ENCODE measurements around the gene ZNF774. TPM values are rescaled to one million over a fixed set of nuclear protein-coding genes. Genes with fewer than 3 reads are reported as not detected.
A peak's percentile ranks its signal among the peaks of the same experiment; 100 is the strongest.
"Not testable (repeated sequence)": the region's sequence is repeated elsewhere in the genome, so short reads cannot be mapped to it uniquely, and the experiment has no call there.

ZNF774 gene
- total RNA-seq, 2 experiments from 2014 or later: 0.60 to 1.6 TPM

DNA sequence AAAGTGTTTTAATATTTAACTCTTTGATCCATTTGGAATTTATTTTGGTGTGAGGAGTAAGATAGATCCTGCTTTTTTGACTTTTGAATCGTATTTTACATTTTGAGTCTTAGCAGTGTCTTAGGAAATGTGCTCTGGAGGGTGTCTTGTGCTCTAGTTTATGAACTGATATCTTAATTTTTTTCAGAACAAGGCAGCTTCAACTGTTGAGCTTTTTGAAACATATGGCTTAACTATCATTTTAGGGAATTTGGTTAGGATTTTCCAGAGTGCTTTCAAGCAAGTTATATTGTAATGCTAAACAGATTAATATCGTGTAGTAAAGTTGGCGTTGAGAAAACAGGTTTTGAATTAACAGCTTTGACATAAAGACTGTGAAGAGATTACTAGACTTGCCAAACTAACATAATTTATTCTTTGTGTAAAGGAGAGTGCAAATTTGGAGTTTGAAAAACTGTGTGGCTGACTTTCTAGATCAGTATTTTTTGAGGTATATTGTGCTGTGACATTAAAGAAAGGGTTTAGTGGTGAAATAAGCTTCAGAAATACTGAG lies 53.0 kb downstream of the ZNF774 start:
- no peak overlapping the region for H3K27ac Mint-ChIP-seq
- CTCF ChIA-PET: interaction anchor here (1.2 to 7.4 kb wide), 2 partner anchors 43 to 85 kb away, joined by 4 to 36 read pairs; no protein-coding TSS in a partner anchor
- H3K4me3 Mint-ChIP-seq: no peak overlapping the region
- H3K27me3 Mint-ChIP-seq (ENCODE audit: low read depth): no peaks in the 10 kb centered on the region
- no peaks in the 10 kb centered on the region for H3K9me3 Mint-ChIP-seq (ENCODE audit: insufficient read depth)
- H3K4me1 Mint-ChIP-seq (ENCODE audit: low read depth): peaks cover 82% of the 10 kb centered on the region
- POLR2A ChIA-PET: no interaction called here
- DNase-seq: no peak
- H3K36me3 Mint-ChIP-seq (ENCODE audit: low read depth): peaks cover 53% of the 10 kb centered on the region
- ATAC-seq: no peak

DNA sequence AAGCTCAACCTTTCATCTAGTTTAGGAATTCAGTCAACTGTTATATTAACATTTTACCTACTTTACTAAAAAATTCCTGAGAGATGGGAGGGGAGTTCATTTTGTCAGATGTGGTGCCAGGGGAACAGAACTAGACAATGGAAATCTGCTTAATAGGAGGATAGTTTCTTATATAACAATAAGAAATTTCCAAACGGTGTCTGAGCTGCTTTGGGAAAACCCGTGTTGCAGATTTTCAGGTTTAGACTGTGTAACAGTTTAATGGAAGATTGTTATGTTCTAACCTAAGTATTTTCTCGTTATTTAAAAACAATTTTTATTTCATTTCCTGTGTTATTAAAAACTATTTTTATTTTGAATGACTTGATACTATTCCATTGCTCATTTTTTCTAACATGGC lies 55.3 kb downstream of the ZNF774 start:
- Mint-ChIP-seq H3K4me1 (ENCODE audit: low read depth) (peaks cover 78% of the 10 kb centered on the region), H3K27me3 (ENCODE audit: low read depth) (no peaks in the 10 kb centered on the region), H3K36me3 (ENCODE audit: low read depth) (peaks cover 50% of the 10 kb centered on the region), H3K4me3 (no peak overlapping the region), H3K27ac (peak overlapping the region; percentile 86), H3K9me3 (ENCODE audit: insufficient read depth) (no peaks in the 10 kb centered on the region)
- no peak for ATAC-seq
- POLR2A ChIA-PET: interaction anchor here (0.7 to 2.4 kb wide), 6 partner anchors 12 to 45 kb away, joined by 3 to 18 read pairs (median 4); partner anchors contain the start of gene IQGAP1
- CTCF ChIA-PET: interaction anchor here (0.9 to 2.1 kb wide), 8 partner anchors 12 to 526 kb away, joined by 3 to 11 read pairs (median 4); partner anchors contain the start of gene IQGAP1
- no peak for DNase-seq

GRCh38 chr15:90407871-90408317 lies 55.8 kb downstream of the ZNF774 start:
- H3K9me3 Mint-ChIP-seq (ENCODE audit: insufficient read depth): no peaks in the 10 kb centered on the region
- peak overlapping the region; percentile 53 for H3K4me3 Mint-ChIP-seq
- H3K27ac Mint-ChIP-seq: peak overlapping the region; percentile 86
- peak; percentile 69 for DNase-seq
- ChIA-PET POLR2A (interaction anchor here (0.7 to 2.4 kb wide), 6 partner anchors 12 to 46 kb away, joined by 3 to 18 read pairs (median 4); partner anchors contain the start of gene IQGAP1), CTCF (interaction anchor here (0.9 to 2.1 kb wide), 7 partner anchors 11 to 525 kb away, joined by 3 to 11 read pairs (median 5); no protein-coding TSS in a partner anchor)
- peaks cover 81% of the 10 kb centered on the region for H3K4me1 Mint-ChIP-seq (ENCODE audit: low read depth)
- no peaks in the 10 kb centered on the region for H3K27me3 Mint-ChIP-seq (ENCODE audit: low read depth)
- ATAC-seq: peak; percentile 93
- H3K36me3 Mint-ChIP-seq (ENCODE audit: low read depth): peaks cover 48% of the 10 kb centered on the region

GRCh38 chr15:90408657-90409056 lies 56.6 kb downstream of the ZNF774 start:
- ATAC-seq (no peak), DNase-seq (no peak)
- Mint-ChIP-seq H3K9me3 (ENCODE audit: insufficient read depth) (no peaks in the 10 kb centered on the region), H3K36me3 (ENCODE audit: low read depth) (peaks cover 44% of the 10 kb centered on the region), H3K27ac (peak overlapping the region; percentile 86), H3K27me3 (ENCODE audit: low read depth) (no peaks in the 10 kb centered on the region), H3K4me1 (ENCODE audit: low read depth) (peaks cover 86% of the 10 kb centered on the region), H3K4me3 (peak overlapping the region; percentile 53)
- CTCF ChIA-PET: interaction anchor here (1.4 to 1.9 kb wide), 3 partner anchors 11 to 46 kb away, joined by 5 to 7 read pairs (median 7); no protein-coding TSS in a partner anchor
- POLR2A ChIA-PET: interaction anchor here (1.1 to 2.4 kb wide), 2 partner anchors 20 to 31 kb away, joined by 3 to 18 read pairs; partner anchors contain the start of gene IQGAP1

DNA sequence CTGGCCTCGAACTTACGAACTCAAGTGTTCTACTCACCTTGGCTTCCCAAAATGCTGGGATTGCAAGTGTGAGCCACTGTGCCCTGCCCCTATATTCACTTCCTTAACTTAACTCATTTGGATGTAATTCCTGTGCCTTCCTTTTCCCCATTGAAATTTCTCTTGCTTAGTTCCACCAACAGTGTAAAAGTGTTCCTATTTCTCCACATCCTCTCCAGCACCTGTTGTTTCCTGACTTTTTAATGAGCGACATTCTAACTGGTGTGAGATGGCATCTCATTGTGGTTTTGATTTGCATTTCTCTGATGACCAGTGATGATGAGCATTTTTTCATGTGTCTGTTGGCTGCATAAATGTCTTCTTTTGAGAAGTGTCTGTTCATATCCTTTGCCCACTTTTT lies 57.5 kb downstream of the ZNF774 start:
- not testable (repeated sequence) for H3K4me3 Mint-ChIP-seq
- H3K27ac Mint-ChIP-seq: peak overlapping the region; percentile 66
- H3K36me3 Mint-ChIP-seq (ENCODE audit: low read depth): peaks cover 40% of the 10 kb centered on the region

GRCh38 chr15:90410316-90410715 lies 58.2 kb downstream of the ZNF774 start:
- ATAC-seq; CTCF ChIA-PET; POLR2A ChIA-PET; H3K27ac Mint-ChIP-seq; DNase-seq; H3K9me3 Mint-ChIP-seq (ENCODE audit: insufficient read depth); H3K4me3 Mint-ChIP-seq; H3K27me3 Mint-ChIP-seq (ENCODE audit: low read depth): not testable (repeated sequence)
- Mint-ChIP-seq H3K36me3 (ENCODE audit: low read depth) (peaks cover 39% of the 10 kb centered on the region), H3K4me1 (ENCODE audit: low read depth) (peaks cover 87% of the 10 kb centered on the region)

More for the DNA sequence above, 57.5 kb downstream of the ZNF774 start:
- POLR2A ChIA-PET; H3K9me3 Mint-ChIP-seq (ENCODE audit: insufficient read depth); H3K27me3 Mint-ChIP-seq (ENCODE audit: low read depth); CTCF ChIA-PET; DNase-seq; ATAC-seq: not testable (repeated sequence)
- peaks cover 88% of the 10 kb centered on the region for H3K4me1 Mint-ChIP-seq (ENCODE audit: low read depth)

GRCh38 chr15:90411176-90411575 lies 59.1 kb downstream of the ZNF774 start:
- ChIA-PET POLR2A (no interaction called here), CTCF (interaction anchor here (1.6 kb wide), 1 partner anchor 49 kb away, joined by 6 read pairs; no protein-coding TSS in a partner anchor)
- Mint-ChIP-seq H3K27me3 (ENCODE audit: low read depth) (no peaks in the 10 kb centered on the region), H3K4me1 (ENCODE audit: low read depth) (peaks cover 84% of the 10 kb centered on the region), H3K27ac (no peak overlapping the region), H3K4me3 (no peak overlapping the region), H3K36me3 (ENCODE audit: low read depth) (peaks cover 47% of the 10 kb centered on the region), H3K9me3 (ENCODE audit: insufficient read depth) (no peaks in the 10 kb centered on the region)
- no peak for ATAC-seq
- DNase-seq: no peak

Other genes starting within 250 kb of the ZNF774 start
- gene IDH2, start 249.8 kb upstream of the ZNF774 start, total RNA-seq: 100 to 1,000 TPM; 291 to 301 TPM
- 10 to 100 TPM in 1 of 2 experiments, 1 to 10 TPM in 1; 8.6 to 11.2 TPM for gene SEMA4B, start 151.0 kb upstream of the ZNF774 start, total RNA-seq
- gene CIB1, start 118.3 kb upstream of the ZNF774 start, total RNA-seq: 100 to 1,000 TPM in 1 of 2 experiments, 10 to 100 TPM in 1; 92.4 to 102 TPM
- 10 to 100 TPM; 10.0 to 12.1 TPM for gene GDPGP1, start 118.1 kb upstream of the ZNF774 start, total RNA-seq
- gene TTLL13, start 102.7 kb upstream of the ZNF774 start, total RNA-seq: 1 to 10 TPM in 1 of 2 experiments, not detected in 1; 1.3 TPM
- 10 to 100 TPM; 29.7 to 29.8 TPM for gene NGRN, start 86.6 kb upstream of the ZNF774 start, total RNA-seq
- gene IQGAP1, start 36.0 kb downstream of the ZNF774 start, total RNA-seq: 100 to 1,000 TPM; 249 to 257 TPM
- gene CRTC3, start 177.6 kb downstream of the ZNF774 start, total RNA-seq: 10 to 100 TPM; 64.9 to 66.6 TPM

Measured in activated CD8-positive, alpha-beta T cell treated with anti-CD3 and anti-CD28 coated beads, Interleukin-2, amount 10 ng/mL, durations not matched to agents 7 days and 5 days (primary cell).